Neural crest cell (in vitro differentiated cells): ENCODE results near the gene ALDH2. TPM values are rescaled to one million over a fixed set of nuclear protein-coding genes. Genes with fewer than 3 reads are reported as not detected.
"Not testable (repeated sequence)": the region's sequence is repeated elsewhere in the genome, so short reads cannot be mapped to it uniquely, and the experiment has no call there.

ENCODE experiments used
- DNase-seq: peaks from one replicate; pipeline ENCODE4 v3.0.0; 2021; ENCODE audit warnings: low read depth, mixed read lengths, low spot score
- H3K27ac Mint-ChIP-seq: one replicate; pipeline ENCODE4 v1.8.0; 2021; ENCODE audit warnings: mild to moderate bottlenecking, mixed read lengths; ENCODE audit not compliant: unreplicated experiment
- H3K27me3 Mint-ChIP-seq: 2 replicates; pipeline ENCODE4 v1.8.0; 2021; ENCODE audit warnings: low read depth, mild to moderate bottlenecking, mixed read lengths
- H3K36me3 Mint-ChIP-seq: 2 replicates; pipeline ENCODE4 v1.8.0; 2021; ENCODE audit warnings: low read depth, mild to moderate bottlenecking, mixed read lengths
- H3K4me1 Mint-ChIP-seq: 2 replicates; pipeline ENCODE4 v1.8.0; 2021; ENCODE audit warnings: mixed read lengths
- H3K4me3 Mint-ChIP-seq: one replicate; pipeline ENCODE4 v1.8.0; 2021; ENCODE audit warnings: mild to moderate bottlenecking, mixed read lengths
- H3K9me3 Mint-ChIP-seq: 2 replicates; pipeline ENCODE4 v1.8.0; 2021; ENCODE audit warnings: mixed read lengths
- total RNA-seq: library from RNA; stranded (reverse); gene quantifications from 2 replicates; pipeline ENCODE4 v1.2.1, GENCODE V29; 2021
- TF ChIP-seq, protein P1 (sequence below): fragments of 200-600 bp; sonication (generic); conservative IDR thresholded peaks from 2 replicates; pipeline ENCODE4 v1.5.0; 2021; ENCODE audit warnings: antibody characterized with exemption, mild to moderate bottlenecking

Gene ALDH2
- total RNA-seq, 1 donor from 2014 or later = 65.9 TPM

DNA sequence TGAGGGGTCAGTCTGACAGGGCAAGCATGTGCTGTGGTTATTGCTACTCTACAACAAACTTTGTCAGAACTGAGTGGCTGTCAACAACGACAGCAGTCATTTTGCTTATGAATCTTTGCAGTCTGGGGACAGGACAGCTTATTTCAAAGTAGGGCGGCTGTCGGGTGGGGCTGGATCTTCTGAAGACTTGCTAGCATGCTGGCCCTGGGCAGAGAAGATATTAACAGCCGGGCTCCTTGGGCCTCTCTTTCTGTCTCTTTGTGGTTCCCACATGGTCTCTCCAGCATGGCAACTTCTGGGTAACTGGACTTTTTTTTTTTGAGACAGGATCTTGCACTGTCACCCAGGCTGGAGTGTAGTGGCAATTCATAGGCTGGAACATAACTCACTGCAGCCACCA is 33.9 kb upstream of the ALDH2 start:
- no peak overlapping the region for H3K27ac Mint-ChIP-seq
- no peak for DNase-seq
- peaks cover 2% of the 10 kb centered on the region for H3K36me3 Mint-ChIP-seq
- no peaks in the 10 kb centered on the region for H3K27me3 Mint-ChIP-seq
- TF ChIP-seq, protein P1, sequence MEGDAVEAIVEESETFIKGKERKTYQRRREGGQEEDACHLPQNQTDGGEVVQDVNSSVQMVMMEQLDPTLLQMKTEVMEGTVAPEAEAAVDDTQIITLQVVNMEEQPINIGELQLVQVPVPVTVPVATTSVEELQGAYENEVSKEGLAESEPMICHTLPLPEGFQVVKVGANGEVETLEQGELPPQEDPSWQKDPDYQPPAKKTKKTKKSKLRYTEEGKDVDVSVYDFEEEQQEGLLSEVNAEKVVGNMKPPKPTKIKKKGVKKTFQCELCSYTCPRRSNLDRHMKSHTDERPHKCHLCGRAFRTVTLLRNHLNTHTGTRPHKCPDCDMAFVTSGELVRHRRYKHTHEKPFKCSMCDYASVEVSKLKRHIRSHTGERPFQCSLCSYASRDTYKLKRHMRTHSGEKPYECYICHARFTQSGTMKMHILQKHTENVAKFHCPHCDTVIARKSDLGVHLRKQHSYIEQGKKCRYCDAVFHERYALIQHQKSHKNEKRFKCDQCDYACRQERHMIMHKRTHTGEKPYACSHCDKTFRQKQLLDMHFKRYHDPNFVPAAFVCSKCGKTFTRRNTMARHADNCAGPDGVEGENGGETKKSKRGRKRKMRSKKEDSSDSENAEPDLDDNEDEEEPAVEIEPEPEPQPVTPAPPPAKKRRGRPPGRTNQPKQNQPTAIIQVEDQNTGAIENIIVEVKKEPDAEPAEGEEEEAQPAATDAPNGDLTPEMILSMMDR = no peak
- no peaks in the 10 kb centered on the region for H3K9me3 Mint-ChIP-seq
- H3K4me1 Mint-ChIP-seq = no peaks in the 10 kb centered on the region
- H3K4me3 Mint-ChIP-seq = no peak overlapping the region

DNA sequence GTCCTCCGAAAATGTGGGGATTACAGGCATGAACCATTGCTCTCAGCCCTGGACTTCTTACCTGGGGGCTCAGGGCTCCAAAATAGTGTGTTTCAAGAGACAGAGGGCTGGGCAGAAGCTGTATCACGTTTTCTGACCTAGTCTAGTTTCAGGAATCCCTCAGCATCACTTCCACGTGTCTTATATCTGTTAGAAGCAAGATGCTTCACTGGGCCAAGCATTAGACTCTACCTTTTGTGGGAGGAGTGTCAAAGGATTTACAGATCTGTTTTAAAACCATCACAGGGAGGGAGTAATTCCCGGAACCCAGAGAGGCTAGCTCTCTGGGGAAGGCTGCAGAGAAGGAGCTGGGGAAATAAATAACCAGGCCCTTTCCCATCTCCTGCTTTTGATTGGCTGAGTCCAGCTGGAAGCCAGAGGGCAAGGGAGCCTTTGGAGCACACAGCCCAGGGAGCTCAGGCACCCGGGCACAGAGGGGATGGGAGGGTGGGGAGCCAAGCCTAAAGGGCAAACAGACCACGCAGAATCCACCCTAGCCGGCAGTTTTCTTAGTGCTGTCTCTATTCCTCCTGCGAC is 33.3 kb upstream of the ALDH2 start:
- H3K9me3 Mint-ChIP-seq = no peaks in the 10 kb centered on the region
- no peak overlapping the region for H3K4me3 Mint-ChIP-seq
- DNase-seq = no peak
- TF ChIP-seq, protein P1 = no peak
- H3K27ac Mint-ChIP-seq = no peak overlapping the region
- H3K36me3 Mint-ChIP-seq = peaks cover 2% of the 10 kb centered on the region
- no peaks in the 10 kb centered on the region for H3K27me3 Mint-ChIP-seq
- no peaks in the 10 kb centered on the region for H3K4me1 Mint-ChIP-seq

DNA sequence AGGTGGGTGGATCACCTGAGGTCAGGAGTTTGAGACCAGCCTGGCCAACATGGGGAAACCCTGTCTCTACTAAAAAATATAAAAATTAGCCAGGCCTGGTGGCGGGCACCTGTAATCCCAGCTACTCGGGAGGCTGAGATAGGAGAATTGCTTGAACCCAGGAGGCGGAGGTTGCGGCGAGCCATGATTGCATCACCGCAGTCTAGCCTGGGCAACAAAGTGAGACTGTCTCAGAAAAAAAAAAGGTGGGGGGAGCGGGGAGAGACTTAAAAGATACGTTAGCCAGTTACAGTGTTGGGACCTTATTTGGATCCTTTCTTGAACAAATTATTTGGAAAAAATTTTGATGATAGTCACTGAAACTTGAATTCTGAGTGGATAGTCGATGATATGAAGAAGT is 27.2 kb upstream of the ALDH2 start:
- H3K27me3 Mint-ChIP-seq, DNase-seq, H3K27ac Mint-ChIP-seq, H3K4me3 Mint-ChIP-seq, H3K9me3 Mint-ChIP-seq, H3K4me1 Mint-ChIP-seq, H3K36me3 Mint-ChIP-seq: not testable (repeated sequence)

DNA sequence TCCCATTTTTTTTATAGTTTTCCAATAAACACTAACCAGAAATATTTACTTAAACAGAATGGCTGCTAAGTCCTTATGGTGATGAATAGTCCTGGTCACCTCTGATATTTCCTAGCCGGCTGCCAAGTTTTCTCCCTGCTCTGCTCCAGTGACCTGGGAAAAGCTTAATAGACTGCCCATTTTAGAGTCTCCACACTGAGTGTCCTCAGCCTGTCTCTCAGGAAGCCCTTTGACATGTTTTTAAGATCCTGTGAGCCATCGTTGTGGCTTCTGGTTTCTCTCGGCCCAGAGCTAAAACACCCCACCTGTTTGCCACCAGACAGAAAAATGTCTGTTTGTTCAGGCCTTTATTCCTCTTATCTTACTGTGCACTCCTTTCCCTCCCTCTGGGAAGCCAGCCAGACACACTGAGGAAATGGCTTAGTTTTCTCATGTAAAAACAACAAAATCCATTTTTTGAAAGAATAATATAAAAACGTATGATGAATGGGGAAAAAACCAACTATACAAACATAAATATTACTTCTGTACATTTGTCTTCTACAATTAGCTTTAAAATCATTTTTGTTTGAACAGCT is 25.4 kb upstream of the ALDH2 start:
- peak overlapping the region; percentile 58 for H3K27ac Mint-ChIP-seq
- H3K4me1 Mint-ChIP-seq = no peaks in the 10 kb centered on the region
- TF ChIP-seq, protein P1 = no peak

DNA sequence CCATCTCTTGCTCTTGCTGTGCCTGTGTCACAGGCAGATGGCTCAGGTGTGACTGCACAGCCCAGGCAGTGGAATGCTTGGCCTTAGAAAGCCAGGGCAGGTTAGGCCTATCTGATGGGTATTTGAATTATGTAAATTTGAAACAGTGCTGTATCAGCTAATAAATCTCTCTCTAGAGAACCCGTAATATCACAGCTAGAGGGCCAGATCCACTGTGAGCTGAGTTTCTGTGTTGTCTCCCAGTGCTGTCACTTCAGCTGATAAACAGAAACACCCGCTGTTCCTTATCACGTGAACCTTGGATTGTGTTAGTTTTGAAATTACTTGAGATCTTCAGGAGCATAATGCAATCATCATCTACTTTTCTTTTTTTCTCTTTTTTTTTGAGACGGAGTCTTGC is 21.5 kb upstream of the ALDH2 start:
- H3K4me3 Mint-ChIP-seq = no peak overlapping the region
- H3K27ac Mint-ChIP-seq = no peak overlapping the region
- H3K27me3 Mint-ChIP-seq = no peaks in the 10 kb centered on the region
- TF ChIP-seq, protein P1 = no peak
- no peaks in the 10 kb centered on the region for H3K9me3 Mint-ChIP-seq
- H3K36me3 Mint-ChIP-seq = no peaks in the 10 kb centered on the region
- H3K4me1 Mint-ChIP-seq = no peaks in the 10 kb centered on the region
- no peak for DNase-seq

More for the DNA sequence above, 25.4 kb upstream of the ALDH2 start:
- H3K4me3 Mint-ChIP-seq = no peak overlapping the region
- H3K36me3 Mint-ChIP-seq = peaks cover 5% of the 10 kb centered on the region
- DNase-seq = no peak
- no peaks in the 10 kb centered on the region for H3K9me3 Mint-ChIP-seq
- H3K27me3 Mint-ChIP-seq = no peaks in the 10 kb centered on the region

GRCh38 chr12:111747333-111747732 is 19.4 kb upstream of the ALDH2 start:
- Mint-ChIP-seq H3K4me1 (no peaks in the 10 kb centered on the region), H3K27ac (no peak overlapping the region), H3K9me3 (no peaks in the 10 kb centered on the region), H3K4me3 (no peak overlapping the region), H3K27me3 (no peaks in the 10 kb centered on the region), H3K36me3 (no peaks in the 10 kb centered on the region)
- no peak for DNase-seq
- TF ChIP-seq, protein P1 = no peak
